HUDEP-2 (cell line): ENCODE measurements around the gene OTOGL.

Source experiments
- DNase-seq, 76 experiments: peaks; one replicate each; lab custom pipeline; 2025; ENCODE audit not compliant: unreplicated experiment in 76 of 76; lab: John Stamatoyannopoulos, UW

The OTOGL gene

GRCh38 chr12:80353254-80353653 lies 253.9 kb downstream of the OTOGL start:
- no peak for DNase-seq

DNA sequence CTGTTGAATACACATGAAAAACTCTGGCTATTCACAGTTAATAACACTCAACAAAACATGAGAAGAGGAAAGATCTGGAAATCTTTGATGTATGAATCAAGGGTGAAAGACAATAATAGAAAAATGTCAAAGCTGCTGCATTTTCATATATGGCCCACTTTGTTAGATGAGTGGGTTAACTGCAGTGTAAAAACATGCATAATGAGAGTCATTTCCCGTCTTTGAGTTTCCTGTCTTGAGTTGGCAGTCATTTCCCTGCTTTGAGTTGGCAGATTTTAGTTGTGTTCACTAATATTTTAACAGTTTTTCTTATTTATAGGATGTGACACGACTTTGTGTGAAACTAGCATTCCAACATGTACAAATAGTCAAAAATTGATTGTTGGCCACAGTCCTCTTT lies 256.8 kb downstream of the OTOGL start:
- no peak for DNase-seq

GRCh38 chr12:80359703-80360102 lies 260.4 kb downstream of the OTOGL start:
- DNase-seq = no peak

- no peak for DNase-seq
Observed at GRCh38 chr12:80364056-80364455, 264.7 kb downstream of the OTOGL start.

DNA sequence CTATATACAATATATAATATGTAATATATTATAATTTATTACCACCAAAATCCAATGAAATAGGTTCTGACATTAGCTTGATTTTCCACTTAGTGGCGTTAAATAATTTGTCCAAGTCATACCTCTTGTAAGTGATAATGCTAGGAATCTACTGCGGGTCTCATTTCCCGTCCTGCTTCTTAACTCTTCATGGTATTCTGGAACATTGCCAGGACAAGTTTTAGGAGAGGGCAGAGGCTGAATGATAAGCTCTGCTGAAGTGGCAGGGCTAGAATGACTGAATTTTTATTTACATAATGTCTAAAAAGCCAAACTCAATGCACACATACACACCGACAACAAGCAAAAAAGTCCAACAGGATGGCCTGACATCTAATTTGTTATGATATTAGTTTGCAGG lies 274.3 kb downstream of the OTOGL start:
- DNase-seq = peak in 3 of 76 experiments; percentile 1 to 13 (median 3)

DNA sequence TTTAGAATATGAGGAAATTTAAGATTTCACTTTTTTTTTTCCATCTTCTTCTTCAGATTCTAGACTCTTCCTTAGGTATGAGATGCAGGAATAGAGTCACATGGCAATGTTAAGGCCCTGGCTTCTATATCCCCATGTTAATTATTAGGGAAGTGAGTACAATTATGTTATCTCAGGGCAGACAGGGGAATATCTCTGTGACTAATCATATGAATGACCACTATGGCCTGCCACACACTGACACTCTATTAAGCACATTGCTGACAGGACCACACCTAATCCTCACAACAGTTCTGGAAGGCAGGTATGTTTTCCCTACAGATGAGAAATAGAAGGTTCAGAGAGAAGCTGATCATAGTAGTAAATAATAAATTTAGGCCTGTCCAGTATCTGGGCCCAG lies 275.3 kb downstream of the OTOGL start:
- no peak for DNase-seq

- DNase-seq = no peak
Observed at GRCh38 chr12:80377140-80377794, 277.9 kb downstream of the OTOGL start.

- DNase-seq = no peak
Observed at GRCh38 chr12:80381121-80381520, 281.8 kb downstream of the OTOGL start.

- DNase-seq = no peak
Observed at GRCh38 chr12:80382254-80382653, 282.9 kb downstream of the OTOGL start.

GRCh38 chr12:80400571-80400991 lies 301.2 kb downstream of the OTOGL start:
- no peak for DNase-seq

DNA sequence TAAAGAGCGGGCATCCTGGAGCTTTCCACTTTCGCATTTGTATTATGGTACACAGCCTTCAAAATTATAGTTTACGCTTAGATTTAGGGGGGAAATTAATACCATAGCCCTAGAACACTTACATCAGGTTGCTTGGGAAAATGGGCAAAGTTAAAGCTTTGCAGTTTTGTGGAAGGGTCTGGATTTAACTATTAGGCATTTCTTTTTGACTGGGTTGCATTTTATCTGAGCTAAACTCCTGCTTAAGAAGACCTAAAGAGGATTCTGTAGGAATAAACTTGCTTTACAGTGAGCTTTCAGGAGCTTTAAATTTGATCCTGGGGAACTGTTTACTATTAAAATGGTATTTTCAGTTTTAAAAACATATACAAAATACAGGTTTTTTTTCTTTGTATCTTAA lies 301.9 kb downstream of the OTOGL start:
- DNase-seq = no peak

- DNase-seq = no peak
Observed at GRCh38 chr12:80404629-80405028, 305.3 kb downstream of the OTOGL start.

DNA sequence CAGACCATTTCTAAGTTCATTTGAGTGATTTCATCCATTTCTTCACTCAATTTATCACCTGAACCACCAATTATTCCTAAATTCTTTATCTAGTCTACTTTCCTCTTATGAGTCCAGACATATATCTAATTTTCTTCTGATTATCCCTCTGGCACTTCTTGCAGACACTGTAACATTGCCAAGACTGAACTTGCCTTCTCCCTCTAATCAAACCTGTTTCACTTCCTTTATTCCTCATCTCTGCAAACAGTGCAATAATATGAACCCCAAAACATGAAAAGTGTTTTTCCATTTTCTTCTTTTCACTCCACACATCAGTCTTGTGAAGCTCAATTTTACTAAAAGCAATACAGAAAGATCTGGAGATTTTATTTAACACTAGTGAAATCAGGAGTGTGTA lies 306.9 kb downstream of the OTOGL start:
- no peak for DNase-seq

GRCh38 chr12:80411787-80412186 lies 312.4 kb downstream of the OTOGL start:
- no peak for DNase-seq

DNA sequence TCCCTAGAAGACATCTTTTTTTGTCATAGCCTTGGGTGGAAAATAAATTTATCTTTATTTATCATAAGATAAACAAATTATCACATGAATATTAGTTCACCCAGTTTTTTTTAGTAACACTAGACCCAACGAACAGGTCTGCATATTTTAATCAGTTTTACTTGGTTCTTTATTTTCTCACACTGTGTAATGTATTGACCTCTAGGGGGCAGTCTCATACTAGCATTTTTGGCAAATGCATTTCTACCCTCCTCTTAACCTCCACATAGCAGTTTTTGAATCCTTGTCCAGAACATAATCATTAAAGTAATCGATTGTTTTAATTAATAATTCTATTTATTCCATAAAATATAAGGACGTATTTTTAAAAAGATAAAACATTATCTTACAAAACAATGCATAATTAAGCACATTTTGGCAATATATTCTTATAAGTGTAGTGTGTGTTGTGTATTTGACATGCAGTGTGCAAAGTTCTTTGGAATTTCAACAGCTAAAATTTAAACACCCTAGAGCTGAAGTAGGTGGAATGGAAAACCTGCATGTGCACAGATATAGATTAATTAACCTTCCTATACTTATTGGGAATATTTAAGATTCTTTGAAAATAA lies 313.1 kb downstream of the OTOGL start:
- peak in 22 of 76 experiments; percentile 0 to 46 (median 14) for DNase-seq

- DNase-seq = no peak
Observed at GRCh38 chr12:80413462-80413861, 314.1 kb downstream of the OTOGL start.

DNA sequence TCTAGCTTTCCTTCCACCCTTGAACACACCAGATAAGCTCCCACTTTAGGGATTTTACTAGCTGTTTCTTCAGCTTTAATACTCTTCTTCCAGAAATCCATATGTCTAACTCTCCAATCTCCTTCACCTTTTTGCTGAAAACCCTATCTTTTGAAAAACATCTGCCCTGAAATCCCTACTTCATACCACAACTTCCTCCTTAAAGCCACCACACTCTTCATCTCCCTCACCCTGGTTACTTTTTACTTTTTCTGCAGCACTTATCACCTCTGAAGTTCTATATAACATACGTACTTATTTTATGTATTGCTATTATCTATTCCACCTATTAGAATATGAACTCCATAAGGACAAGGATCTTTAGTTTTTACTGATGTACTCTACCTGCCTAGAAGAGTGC lies 316.1 kb downstream of the OTOGL start:
- DNase-seq = no peak

- DNase-seq = no peak
Observed at GRCh38 chr12:80419644-80420043, 320.3 kb downstream of the OTOGL start.

- no peak for DNase-seq
Observed at GRCh38 chr12:80420075-80420474, 320.7 kb downstream of the OTOGL start.

- no peak for DNase-seq
Observed at GRCh38 chr12:80422550-80422949, 323.2 kb downstream of the OTOGL start.
